GM15510 (cell line): ENCODE results near the gene MIOX.
A peak's percentile ranks its signal among the peaks of the same experiment; 100 is the strongest.

Experiments used
- POLR2A ChIP-seq: IDR thresholded peaks from 3 replicates; pipeline ENCODE4 v1.6.1; 2011; ENCODE audit warnings: borderline replicate concordance; ENCODE audit not compliant: insufficient read length; ENCODE audit errors: extremely low read depth

The MIOX gene

DNA sequence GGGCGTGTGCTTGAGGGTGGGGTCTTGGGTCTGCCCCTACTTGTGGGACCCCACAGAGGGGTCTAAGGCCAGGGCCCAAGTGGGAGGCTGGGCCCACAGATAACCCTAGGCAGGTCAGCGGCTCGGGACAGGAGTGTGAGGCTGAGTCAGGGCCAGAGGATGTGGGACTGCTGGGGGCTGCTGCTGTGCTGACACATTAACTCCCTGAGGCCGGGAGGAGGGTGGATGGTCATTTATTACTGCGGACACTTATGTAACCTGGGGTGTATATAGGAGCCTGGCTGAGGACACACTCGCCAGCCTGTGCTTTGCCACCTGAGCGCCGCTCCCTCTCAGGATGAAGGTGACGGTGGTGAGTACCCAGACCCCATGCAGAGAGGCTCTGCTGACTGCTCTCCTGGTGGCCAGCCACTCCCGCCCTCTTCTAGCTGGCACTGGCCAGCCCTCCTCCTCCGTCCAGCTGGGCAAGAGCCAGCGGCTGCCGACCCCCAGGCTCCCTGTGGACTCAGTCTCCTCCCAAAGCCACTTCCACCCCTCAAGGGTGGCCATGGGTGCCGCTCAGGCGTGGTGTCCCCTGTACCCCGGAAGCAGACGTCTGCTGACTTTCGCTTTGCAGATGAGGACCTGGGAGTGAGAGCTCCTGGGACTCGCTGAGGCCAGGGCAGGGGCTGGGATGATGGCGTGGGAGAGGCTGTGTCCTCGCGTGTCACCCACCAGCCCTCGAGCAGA is at the start of gene MIOX:
Gene MIOX, plus strand, starts transcription at position 299 of the 729 bp plus-strand sequence. Its CDS starts 39 bp downstream, at position 338.
- no peak for TF ChIP-seq POLR2A

DNA sequence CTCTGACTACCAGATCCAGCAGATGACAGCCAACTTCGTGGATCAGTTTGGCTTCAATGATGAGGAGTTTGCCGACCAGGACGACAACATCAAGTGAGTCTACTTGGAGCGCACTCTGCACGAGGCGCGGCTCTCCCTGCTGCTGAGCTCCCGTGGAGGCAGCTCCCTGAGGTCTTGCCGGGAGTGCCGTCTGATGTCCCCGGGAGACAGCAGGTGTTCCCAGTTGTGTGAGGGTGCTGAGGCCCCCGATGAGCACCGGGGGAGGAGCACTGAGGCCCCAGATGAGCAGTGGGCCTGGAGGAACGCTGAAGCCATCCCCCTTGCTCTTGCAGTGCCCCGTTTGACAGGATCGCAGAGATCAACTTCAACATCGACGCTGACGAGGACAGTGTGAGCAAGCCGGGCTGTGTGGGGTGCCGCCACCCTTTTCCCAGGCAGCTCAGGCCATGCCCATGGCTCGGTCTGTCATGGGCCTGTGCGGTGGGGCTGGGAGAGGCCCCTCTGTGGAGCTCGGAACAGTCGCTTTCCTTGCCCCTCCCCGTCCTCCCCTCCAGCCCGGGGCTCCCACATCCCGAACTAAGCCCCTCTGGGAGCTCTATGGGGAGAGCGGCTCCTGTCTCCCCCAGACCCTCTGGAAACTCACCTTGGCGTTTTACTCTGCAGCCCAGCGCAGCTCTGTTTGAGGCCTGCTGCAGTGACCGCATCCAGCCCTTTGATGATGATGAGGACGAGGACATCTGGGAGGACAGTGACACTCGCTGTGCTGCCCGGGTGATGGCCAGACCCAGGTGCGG is 49.0 kb upstream of the MIOX start:
- no peak for TF ChIP-seq POLR2A

DNA sequence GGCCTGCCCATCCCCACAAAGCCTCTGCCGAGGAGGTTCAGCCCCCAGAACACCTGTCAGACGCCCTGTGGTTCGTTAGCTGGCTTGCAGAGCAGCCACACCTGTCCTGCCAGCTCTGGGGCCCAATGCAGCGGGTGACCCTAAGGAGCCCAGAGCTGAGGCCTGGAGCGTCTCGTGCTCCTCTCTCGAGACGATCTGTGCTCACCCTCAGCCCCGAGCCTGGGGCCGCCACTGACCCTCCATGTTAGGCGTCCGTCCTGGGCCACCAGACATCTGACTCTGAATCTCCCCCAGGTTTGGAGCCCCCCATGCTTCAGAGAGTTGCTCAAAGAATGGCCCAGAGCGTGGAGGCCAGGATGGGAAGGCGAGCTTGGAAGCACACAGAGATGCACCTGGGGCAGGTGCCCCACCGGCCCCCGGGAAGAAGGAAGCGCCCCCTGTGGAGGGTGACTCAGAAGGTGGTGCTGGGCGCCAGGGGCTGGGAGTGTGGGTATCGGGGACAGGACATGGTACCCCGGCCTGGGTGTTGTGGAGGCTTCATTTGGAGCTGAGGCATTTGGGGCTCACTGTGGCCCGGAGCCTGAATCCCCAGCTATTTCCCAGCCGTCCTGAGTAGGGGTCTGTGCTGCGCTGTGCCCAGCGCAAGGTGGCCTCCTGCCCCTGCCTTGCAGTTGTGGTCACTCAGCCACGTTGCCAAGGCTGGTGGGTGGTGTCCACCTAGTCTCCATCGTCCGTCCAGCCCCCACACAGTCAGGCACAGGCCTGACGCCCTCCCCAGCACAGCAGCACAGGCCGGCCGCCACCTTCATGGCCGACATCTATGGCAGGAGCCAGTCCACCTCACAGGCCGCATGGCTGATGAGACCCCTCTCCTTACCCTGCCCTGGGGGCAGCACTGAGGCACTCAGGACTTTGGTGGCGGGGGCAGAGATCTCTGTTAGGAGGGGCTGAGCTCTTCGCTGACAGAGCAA is 48.1 kb upstream of the MIOX start:
- no peak for TF ChIP-seq POLR2A

DNA sequence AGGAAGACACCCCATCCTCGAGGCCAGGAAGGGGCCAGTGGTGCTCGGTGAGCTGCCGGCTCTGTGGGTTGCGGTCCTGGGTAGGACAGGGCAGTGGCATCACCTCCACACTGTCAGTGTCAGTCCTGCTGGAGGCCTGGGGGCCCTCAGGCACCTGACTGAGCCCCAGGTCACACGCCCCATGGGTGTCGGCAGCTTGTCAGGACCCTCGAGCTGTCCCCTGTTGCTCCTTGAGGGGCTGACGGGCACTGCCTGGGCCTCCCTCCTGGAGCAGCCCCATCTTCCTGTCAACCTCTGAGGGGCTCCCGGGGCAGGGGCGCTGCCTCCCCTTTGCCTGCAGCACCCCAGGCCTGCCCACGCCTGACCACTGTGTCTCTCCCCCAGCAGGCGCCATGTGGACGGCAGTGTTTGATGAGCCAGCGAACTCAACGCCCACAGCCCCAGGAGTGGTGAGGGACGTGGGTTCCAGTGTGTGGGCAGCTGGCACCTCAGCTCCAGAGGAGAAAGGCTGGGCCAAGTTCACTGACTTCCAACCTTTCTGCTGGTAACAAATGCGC is 47.3 kb upstream of the MIOX start:
- no peak for TF ChIP-seq POLR2A

DNA sequence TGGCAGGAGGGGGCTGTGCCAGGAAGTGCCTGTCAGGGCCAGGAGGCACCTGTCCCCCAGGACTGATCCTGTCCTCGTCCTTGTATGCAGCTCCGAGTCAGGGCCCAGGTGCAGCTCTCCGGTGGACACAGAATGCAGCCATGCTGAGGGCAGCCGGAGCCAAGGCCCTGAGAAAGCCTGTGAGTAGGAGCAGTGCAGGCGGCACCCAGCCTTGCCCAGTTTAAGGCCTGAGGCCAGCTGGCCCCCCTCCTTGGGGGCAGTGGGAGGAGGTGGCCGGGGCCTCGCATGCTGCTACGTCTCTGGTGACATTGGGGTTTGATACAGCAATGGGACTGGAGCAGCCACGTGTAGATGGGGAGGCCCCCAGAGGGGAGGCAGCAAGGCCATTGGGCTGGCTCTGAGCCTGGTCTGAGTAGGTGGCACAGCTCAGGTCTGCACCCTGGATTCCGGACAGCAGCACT is 46.8 kb upstream of the MIOX start:
- no peak for TF ChIP-seq POLR2A

DNA sequence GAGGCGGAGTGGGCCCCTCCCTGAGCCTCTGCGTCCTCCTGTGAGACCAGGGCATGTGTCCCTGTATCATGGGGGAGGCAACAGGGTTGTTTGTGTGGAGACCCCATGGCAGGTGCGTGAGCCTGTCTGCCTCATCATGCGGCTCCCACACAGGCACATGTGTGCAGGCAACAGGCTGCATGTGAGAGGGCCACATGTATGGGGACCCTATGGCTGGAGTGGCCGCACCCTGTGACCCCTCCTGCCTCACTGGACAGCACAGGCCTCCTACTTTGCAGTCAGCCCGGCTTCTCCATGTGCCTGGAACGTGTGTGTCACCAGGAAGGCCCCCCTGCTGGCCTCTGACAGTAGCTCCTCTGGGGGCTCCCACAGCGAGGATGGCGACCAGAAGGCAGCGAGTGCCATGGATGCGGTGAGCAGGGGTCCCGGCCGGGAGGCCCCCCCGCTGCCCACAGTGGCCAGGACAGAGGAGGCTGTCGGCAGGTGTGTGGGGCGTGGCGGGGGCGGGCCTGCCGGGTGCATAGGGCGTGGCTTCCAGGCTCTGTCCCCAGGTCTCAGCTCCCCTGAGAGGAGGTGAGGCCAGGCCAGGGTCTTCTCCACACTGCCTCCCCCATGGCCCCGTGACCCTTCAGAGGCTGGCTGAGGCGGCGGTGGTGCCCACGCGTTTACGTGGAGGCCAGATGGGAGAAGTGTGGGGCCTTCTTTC is 46.0 kb upstream of the MIOX start:
- no peak for TF ChIP-seq POLR2A

DNA sequence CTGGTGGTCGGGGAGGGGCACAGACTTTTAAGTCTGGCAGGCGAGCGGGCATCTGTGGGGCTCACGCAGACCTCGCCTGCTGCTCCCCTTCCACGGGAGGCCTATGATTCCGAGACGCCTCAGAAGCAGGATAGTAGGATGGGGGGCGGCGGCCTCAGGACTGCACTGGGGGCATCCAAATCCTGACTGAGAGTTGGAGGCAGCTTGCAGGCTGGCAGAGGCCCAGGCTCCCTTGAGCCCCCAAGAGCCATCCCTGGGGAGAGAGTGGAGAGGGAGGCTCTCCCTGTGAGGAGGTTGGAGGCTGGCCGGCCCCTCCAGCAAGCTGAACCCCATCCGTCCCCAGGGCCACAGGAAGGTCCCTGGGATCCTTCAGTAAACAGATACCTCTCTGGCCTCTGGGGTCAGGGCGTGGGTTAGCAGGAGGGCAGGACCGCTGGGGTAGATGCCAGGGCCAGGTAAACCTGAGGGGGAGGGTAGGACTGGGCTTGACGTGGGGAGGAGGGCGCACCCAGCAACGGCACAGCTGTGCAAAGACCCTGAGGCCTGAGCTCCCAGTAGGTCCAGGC is 45.1 kb upstream of the MIOX start:
- TF ChIP-seq POLR2A = no peak

DNA sequence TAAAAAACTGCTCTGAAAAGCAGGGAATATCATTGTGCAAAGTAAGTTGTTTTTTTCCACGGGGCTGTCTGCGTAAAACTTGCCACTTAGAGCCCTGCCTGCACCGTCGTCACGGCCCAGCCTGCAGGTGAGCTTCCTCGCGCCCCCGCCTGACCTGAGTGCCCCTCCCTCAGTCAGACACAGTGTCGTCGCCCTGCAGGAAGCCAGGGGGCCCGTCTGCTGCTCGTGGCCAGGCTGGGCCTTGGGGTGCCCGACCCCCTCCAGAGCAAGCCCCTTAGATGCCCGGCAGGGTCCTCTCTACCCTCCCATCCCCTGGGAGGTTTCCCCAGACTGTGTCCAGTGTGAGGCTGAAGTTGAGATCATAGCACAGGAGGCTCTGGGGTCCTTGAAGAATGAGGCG is 43.5 kb upstream of the MIOX start:
- TF ChIP-seq POLR2A = no peak

DNA sequence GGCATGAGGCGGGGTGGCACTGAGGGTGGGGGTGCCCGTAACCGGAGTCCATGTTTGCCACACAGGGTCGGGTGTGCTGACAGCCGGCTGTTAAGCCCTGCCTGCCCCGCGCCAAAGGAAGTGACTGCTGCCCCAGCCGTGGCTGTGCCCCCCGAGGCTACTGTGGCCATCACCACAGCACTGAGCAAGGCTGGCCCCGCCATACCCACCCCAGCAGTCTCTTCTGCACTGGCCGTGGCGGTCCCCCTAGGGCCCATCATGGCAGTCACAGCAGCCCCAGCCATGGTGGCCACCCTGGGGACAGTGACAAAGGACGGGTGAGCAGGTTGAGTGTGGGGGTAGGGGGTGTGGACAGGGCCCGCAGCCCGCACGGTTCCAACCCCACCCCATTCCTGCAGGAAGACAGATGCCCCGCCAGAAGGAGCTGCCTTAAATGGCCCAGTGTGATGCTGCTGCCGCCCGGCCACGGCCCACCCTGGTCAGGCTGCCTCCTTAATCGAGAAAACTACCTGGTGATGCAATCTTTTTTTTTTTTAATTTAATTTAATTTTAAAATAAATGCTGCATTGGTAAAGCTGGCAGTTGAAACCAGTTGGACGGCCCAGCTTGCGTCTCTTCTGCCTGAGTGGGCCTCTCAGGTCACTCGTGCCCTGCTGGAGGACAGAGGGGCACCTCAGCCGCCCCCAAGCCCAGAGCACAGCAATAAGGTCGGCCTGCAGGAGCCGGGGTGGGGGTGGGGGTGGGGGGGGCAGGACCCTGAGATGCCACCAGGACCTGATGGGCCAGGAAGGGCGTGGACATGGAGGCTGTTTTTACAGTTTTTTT is 42.6 kb upstream of the MIOX start:
- no peak for TF ChIP-seq POLR2A

DNA sequence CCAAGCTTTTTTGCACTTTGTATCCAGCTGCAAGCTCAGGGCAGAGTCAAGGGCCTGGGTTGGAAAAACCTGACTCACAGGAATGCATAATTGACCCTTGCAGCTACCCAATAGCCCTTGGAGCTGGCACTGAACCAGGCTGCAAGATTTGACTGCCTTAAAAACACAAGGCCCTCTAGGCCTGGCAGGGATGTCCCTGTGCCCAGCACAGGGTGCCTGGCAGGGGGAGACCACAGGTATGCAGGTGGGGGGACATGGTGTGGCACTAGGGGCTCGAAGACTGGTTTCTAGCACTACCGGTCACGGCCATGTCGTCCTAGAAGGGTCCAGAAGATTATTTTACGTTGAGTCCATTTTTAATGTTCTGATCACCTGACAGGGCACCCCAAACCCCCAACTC is 42.0 kb upstream of the MIOX start:
- TF ChIP-seq POLR2A = no peak

DNA sequence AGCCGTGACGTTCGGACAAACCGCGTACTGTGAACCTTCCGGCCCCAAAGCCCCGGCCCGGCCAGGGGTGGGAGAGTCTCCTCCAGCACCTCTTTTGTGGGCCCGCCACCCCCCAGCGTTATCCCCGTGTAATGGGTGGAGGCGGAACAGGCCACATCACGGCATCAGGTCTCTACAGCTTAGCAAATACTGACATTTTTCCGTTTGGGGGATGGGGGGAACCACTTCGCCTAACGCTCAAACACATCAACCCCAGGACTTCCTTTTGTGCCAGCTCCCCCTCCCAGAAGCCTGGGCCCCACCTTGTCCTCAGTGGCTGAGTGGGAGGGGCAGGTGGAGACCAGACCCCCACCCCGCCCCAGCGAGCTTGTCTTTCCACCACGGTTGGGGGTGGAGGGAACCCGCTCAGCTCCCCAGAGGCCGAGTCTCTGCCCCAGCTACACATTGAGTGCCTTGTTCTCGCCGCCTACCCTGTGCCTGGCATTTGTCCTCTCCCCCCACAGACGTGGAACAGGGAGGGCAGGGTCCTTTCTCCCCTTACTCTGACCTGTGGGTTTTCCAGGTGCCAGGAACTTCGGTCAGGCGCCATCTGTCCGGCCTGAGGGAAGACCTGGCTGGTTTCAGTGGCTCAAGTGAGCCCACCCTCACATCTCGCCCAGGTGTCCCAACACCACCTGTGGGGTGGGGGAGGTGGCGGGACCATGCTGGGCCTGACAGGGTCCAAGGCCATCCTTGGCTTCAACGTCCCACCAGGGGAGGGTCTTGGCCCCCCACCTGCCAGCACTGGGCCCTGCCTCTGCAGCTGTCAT is 41.4 kb upstream of the MIOX start:
- TF ChIP-seq POLR2A = peak; percentile 4

DNA sequence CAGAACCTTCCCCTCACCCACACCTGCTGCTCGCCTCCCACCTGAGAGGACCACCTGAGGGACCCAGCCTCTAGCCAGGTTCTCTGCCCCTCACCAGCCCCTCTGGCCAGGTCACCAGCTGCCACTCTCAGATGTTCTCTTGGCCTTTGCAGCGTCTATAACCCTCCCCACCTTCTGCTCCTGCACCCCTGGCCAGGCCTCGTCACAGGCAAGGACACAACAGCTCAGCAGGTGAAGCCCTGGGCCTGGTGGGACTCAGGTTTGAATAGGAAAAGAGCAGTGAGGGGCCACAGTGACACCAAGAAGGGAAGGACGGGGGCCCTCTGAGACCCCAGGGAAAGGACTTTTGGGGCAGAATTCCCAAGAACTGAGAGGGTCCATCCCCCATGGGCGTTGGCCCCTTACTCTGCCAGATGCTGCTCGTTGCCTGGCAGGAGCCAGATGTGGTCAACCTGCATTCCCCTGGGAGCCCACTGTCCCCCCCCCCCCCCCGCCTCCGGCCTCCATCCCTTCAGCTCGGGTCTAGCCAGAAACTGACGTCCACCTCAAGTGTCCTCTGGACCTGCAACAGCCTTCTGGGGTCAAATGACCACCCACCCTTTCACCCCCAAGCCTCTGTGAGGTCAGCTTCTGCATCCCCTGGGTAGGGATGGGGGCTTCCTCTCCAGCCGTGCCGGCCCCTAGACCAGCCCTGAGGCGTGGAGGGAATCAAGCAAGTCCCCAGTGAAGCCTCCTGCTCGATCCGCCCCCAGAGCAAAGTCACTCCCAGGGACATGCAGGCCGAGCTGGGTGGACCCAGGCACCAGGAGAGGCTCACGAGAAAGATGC is 40.6 kb upstream of the MIOX start:
- no peak for TF ChIP-seq POLR2A
